T47D (cell line): Measurements from ENCODE around the gene MVB12B.
A peak's percentile ranks its signal among the peaks of the same experiment; 100 is the strongest.

Experiments used
- DNase-seq, 2 experiments: peaks; one replicate each; pipeline versions ENCODE4 v3.0.0 to v3.0.0-alpha.2; 2011 to 2012; ENCODE audit warnings: low read depth in 1 of 2, low spot score in 1 of 2
- JUND ChIP-seq: IDR thresholded peaks from 2 replicates; pipeline ENCODE4 v1.6.1; 2012; ENCODE audit warnings: low read depth
- in situ Hi-C: cut with HindIII; loops from 2 replicates; pipeline ENCODE4 v1.10.0; 2016; ENCODE audit warnings: low sequenced_read_pairs, low pct_unique_long_range_greater_than_20kb

Gene MVB12B

GRCh38 chr9:126341902-126342301, 15.3 kb downstream of the MVB12B start:
- in situ Hi-C loops, result no loop called here
- DNase-seq, result no peak
- no peak for TF ChIP-seq JUND

GRCh38 chr9:126342621-126343031, 16.0 kb downstream of the MVB12B start:
- TF ChIP-seq JUND, result no peak
- no peak for DNase-seq
- in situ Hi-C loops, result no loop called here

GRCh38 chr9:126343271-126343700, 16.7 kb downstream of the MVB12B start:
- DNase-seq, result no peak
- no peak for TF ChIP-seq JUND
- in situ Hi-C loops, result no loop called here

GRCh38 chr9:126346031-126346430, 19.4 kb downstream of the MVB12B start:
- DNase-seq, result no peak
- TF ChIP-seq JUND, result no peak
- in situ Hi-C loops, result no loop called here

GRCh38 chr9:126347093-126347492, 20.5 kb downstream of the MVB12B start:
- in situ Hi-C loops, result no loop called here

GRCh38 chr9:126347911-126348760, 21.5 kb downstream of the MVB12B start:
- in situ Hi-C loops, result no loop called here
- peak in 1 of 2 experiments; percentile 37 for DNase-seq
- no peak for TF ChIP-seq JUND

More at GRCh38 chr9:126347093-126347492, 20.5 kb downstream of the MVB12B start:
- no peak for DNase-seq
- TF ChIP-seq JUND, result no peak

GRCh38 chr9:126348911-126349550, 22.4 kb downstream of the MVB12B start:
- in situ Hi-C loops, result no loop called here
- no peak for TF ChIP-seq JUND
- no peak for DNase-seq

- DNase-seq, result no peak
- in situ Hi-C loops, result no loop called here
- no peak for TF ChIP-seq JUND
These were observed 28.5 kb downstream of the MVB12B start for GRCh38 chr9:126354887-126355770.

- DNase-seq, result peak in 1 of 2 experiments; percentile 38
- no peak for TF ChIP-seq JUND
These were observed 30.4 kb downstream of the MVB12B start for GRCh38 chr9:126357074-126357473.

GRCh38 chr9:126360073-126360472, 33.4 kb downstream of the MVB12B start:
- no peak for TF ChIP-seq JUND
- DNase-seq, result no peak
- in situ Hi-C loops, result no loop called here

More at GRCh38 chr9:126357074-126357473, 30.4 kb downstream of the MVB12B start:
- in situ Hi-C loops, result no loop called here

GRCh38 chr9:126361810-126362238, 35.2 kb downstream of the MVB12B start:
- TF ChIP-seq JUND, result no peak
- DNase-seq, result no peak
- in situ Hi-C loops, result no loop called here

- DNase-seq, result no peak
- in situ Hi-C loops, result no loop called here
- TF ChIP-seq JUND, result no peak
These were observed 36.6 kb downstream of the MVB12B start for GRCh38 chr9:126363250-126363649.
